ENCODE results near the gene GPATCH2. TPM values are rescaled to one million over a fixed set of nuclear protein-coding genes. Genes with fewer than 3 reads are reported as not detected.

Gene GPATCH2
- total RNA-seq, 1 donor from 2014 or later, result 39.3 TPM

DNA sequence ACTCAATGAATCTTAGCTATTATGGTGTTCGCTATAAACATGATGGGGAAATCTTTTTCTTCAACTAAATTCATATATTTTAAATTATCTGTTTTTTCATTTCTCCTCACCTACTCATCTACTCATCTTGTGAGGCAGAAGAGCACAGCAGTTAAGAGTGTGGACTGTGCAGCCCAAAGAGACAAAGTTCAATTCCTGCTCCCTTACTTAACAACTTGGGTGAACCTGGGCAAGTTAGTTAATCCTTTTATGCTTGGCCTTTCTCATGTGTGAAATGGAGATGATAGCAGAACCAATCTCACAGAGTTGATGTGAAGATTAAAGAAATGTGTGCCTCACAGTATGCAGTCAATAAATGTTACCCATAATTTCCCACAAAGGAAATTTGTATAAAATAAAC, 168.2 kb downstream of the GPATCH2 start:
- peaks cover 15% of the 10 kb centered on the region for H3K36me3 Mint-ChIP-seq
- no peaks in the 10 kb centered on the region for H3K4me1 ChIP-seq
- H2AFZ ChIP-seq (replicated peaks), result no peak overlapping the region
- no peaks in the 10 kb centered on the region for H3K27me3 ChIP-seq
- no peak for DNase-seq (ENCODE audit: low spot score)
- H3K4me3 Mint-ChIP-seq, result no peak overlapping the region
- no peak overlapping the region for H3K9ac ChIP-seq
- no peaks in the 10 kb centered on the region for H3K79me2 ChIP-seq (ENCODE audit: low read depth)
- no peak overlapping the region for H3K4me2 ChIP-seq
- H3K9me3 ChIP-seq (ENCODE audit: low read depth), result no peaks in the 10 kb centered on the region
- TF ChIP-seq EZH2phosphoT487 (IDR thresholded peaks at IDR 0.05) (no peak), EZH2 (IDR thresholded peaks at IDR 0.05) (no peak)
- TF ChIP-seq, protein P1, sequence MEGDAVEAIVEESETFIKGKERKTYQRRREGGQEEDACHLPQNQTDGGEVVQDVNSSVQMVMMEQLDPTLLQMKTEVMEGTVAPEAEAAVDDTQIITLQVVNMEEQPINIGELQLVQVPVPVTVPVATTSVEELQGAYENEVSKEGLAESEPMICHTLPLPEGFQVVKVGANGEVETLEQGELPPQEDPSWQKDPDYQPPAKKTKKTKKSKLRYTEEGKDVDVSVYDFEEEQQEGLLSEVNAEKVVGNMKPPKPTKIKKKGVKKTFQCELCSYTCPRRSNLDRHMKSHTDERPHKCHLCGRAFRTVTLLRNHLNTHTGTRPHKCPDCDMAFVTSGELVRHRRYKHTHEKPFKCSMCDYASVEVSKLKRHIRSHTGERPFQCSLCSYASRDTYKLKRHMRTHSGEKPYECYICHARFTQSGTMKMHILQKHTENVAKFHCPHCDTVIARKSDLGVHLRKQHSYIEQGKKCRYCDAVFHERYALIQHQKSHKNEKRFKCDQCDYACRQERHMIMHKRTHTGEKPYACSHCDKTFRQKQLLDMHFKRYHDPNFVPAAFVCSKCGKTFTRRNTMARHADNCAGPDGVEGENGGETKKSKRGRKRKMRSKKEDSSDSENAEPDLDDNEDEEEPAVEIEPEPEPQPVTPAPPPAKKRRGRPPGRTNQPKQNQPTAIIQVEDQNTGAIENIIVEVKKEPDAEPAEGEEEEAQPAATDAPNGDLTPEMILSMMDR (IDR thresholded peaks at IDR 0.05), result no peak
- no peak overlapping the region for H3K27ac ChIP-seq
- H3K4me3 ChIP-seq, result no peak overlapping the region
- no peaks in the 10 kb centered on the region for H3F3A ChIP-seq (ENCODE audit: low read depth)
- H4K20me1 ChIP-seq (ENCODE audit: low read depth), result no peaks in the 10 kb centered on the region
- peaks cover 8% of the 10 kb centered on the region for H3K9me3 Mint-ChIP-seq
- no peaks in the 10 kb centered on the region for H3K27me3 Mint-ChIP-seq (ENCODE audit: insufficient read depth, low read depth)
- H3K4me1 Mint-ChIP-seq, result no peaks in the 10 kb centered on the region
- H3K36me3 ChIP-seq, result no peaks in the 10 kb centered on the region
- no peak overlapping the region for H3K27ac Mint-ChIP-seq

DNA sequence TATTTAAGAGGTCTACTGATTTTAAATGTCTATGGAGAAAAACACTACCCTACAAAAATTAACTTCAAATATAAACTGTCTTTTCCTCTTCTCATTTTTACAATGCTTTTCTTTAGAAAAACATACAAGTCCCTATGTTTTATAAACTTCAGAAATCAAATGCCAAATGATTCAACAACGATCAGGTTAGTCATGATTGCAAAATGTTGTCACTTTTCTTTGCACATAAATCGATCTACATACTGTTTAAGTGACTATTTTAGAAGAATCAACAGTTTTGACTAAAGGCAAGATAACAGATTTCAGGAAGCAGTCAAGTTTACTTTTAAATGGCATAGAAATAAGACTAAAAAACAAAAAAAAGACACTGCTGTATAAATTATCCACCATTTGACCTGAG, 168.7 kb downstream of the GPATCH2 start:
- H3K27ac ChIP-seq, result no peak overlapping the region
- H2AFZ ChIP-seq (replicated peaks), result no peak overlapping the region
- H3K9me3 Mint-ChIP-seq, result peaks cover 8% of the 10 kb centered on the region
- no peaks in the 10 kb centered on the region for H3K9me3 ChIP-seq (ENCODE audit: low read depth)
- no peaks in the 10 kb centered on the region for H3K4me1 ChIP-seq
- no peak overlapping the region for H3K4me3 ChIP-seq
- H3K4me2 ChIP-seq, result no peak overlapping the region
- no peaks in the 10 kb centered on the region for H3K27me3 ChIP-seq
- H4K20me1 ChIP-seq (ENCODE audit: low read depth), result no peaks in the 10 kb centered on the region
- H3K27me3 Mint-ChIP-seq (ENCODE audit: insufficient read depth, low read depth), result no peaks in the 10 kb centered on the region
- no peak overlapping the region for H3K27ac Mint-ChIP-seq
- no peaks in the 10 kb centered on the region for H3K36me3 ChIP-seq
- H3K79me2 ChIP-seq (ENCODE audit: low read depth), result no peaks in the 10 kb centered on the region
- H3K4me1 Mint-ChIP-seq, result no peaks in the 10 kb centered on the region
- H3K9ac ChIP-seq, result no peak overlapping the region
- peaks cover 15% of the 10 kb centered on the region for H3K36me3 Mint-ChIP-seq
- DNase-seq (ENCODE audit: low spot score), result no peak
- no peaks in the 10 kb centered on the region for H3F3A ChIP-seq (ENCODE audit: low read depth)
- no peak overlapping the region for H3K4me3 Mint-ChIP-seq
- TF ChIP-seq EZH2 (IDR thresholded peaks at IDR 0.05) (no peak), EZH2phosphoT487 (IDR thresholded peaks at IDR 0.05) (no peak)
- TF ChIP-seq, protein P1 (IDR thresholded peaks at IDR 0.05), result no peak

DNA sequence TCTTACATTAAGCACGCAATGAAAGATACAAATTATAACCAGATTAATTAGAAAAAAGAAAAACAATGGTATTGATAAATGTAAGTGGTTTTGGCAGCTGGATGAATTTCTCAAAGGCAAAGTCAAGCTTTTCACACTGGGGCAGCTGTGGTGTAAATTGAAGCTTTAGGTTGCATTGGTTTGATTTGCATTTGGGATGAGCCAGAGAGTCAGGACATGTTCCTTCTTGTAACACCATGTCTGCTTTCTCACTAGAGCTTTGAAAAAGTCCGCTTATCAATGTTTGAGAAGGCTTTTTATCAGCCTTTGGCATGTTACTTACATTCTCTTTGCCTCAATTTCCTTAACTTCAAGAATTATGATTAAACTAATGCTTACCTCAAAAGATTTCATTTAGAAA, 173.9 kb downstream of the GPATCH2 start:
- Mint-ChIP-seq H3K4me1 (no peaks in the 10 kb centered on the region), H3K4me3 (no peak overlapping the region), H3K27me3 (ENCODE audit: insufficient read depth, low read depth) (peaks cover 2% of the 10 kb centered on the region), H3K36me3 (peaks cover 9% of the 10 kb centered on the region), H3K27ac (no peak overlapping the region), H3K9me3 (no peaks in the 10 kb centered on the region)
- no peak overlapping the region for H3K27ac ChIP-seq
- no peaks in the 10 kb centered on the region for H3F3A ChIP-seq (ENCODE audit: low read depth)
- H3K27me3 ChIP-seq, result no peaks in the 10 kb centered on the region
- no peak for DNase-seq (ENCODE audit: low spot score)
- no peaks in the 10 kb centered on the region for H3K36me3 ChIP-seq
- no peak for TF ChIP-seq EZH2 (IDR thresholded peaks at IDR 0.05)
- TF ChIP-seq, protein P1 (IDR thresholded peaks at IDR 0.05), result no peak
- TF ChIP-seq EZH2phosphoT487 (IDR thresholded peaks at IDR 0.05), result no peak
- H2AFZ ChIP-seq (replicated peaks), result no peak overlapping the region
- no peaks in the 10 kb centered on the region for H3K79me2 ChIP-seq (ENCODE audit: low read depth)
- H3K9me3 ChIP-seq (ENCODE audit: low read depth), result no peaks in the 10 kb centered on the region
- H3K4me2 ChIP-seq, result no peak overlapping the region
- no peaks in the 10 kb centered on the region for H4K20me1 ChIP-seq (ENCODE audit: low read depth)
- H3K9ac ChIP-seq, result no peak overlapping the region
- H3K4me1 ChIP-seq, result no peaks in the 10 kb centered on the region
- H3K4me3 ChIP-seq, result no peak overlapping the region
